Activated CD4-positive, alpha-beta T cell treated with anti-CD3 and anti-CD28 coated beads, Interleukin-2, amount 10 ng/mL, durations not matched to agents 24 days and 14 days (primary cell): Measurements from ENCODE around the gene RARRES2. TPM values are rescaled to one million over a fixed set of nuclear protein-coding genes. Genes with fewer than 3 reads are reported as not detected.
A peak's percentile ranks its signal among the peaks of the same experiment; 100 is the strongest.

ENCODE experiments used
- DNase-seq: peaks from one replicate; pipeline ENCODE4 v3.0.0; 2022
- H3K27ac Mint-ChIP-seq: one replicate; pipeline ENCODE4 v1.8.0; 2022; ENCODE audit warnings: mild to moderate bottlenecking, mixed read lengths
- H3K27me3 Mint-ChIP-seq: one replicate; pipeline ENCODE4 v1.8.0; 2022; ENCODE audit warnings: mixed read lengths
- H3K36me3 Mint-ChIP-seq: one replicate; pipeline ENCODE4 v1.8.0; 2022; ENCODE audit warnings: low read depth, mild to moderate bottlenecking, mixed read lengths
- H3K4me1 Mint-ChIP-seq: one replicate; pipeline ENCODE4 v1.8.0; 2021; ENCODE audit warnings: mixed read lengths
- H3K4me3 Mint-ChIP-seq: one replicate; pipeline ENCODE4 v1.8.0; 2022; ENCODE audit warnings: mild to moderate bottlenecking, moderate library complexity, mixed read lengths
- H3K9me3 Mint-ChIP-seq: one replicate; pipeline ENCODE4 v1.8.0; 2021; ENCODE audit warnings: mixed read lengths
- intact Hi-C: fragments of 100-400 bp; cut with micrococcal nuclease; formaldehyde crosslinking; loops from one replicate; pipeline ENCODE4 v1.15.1; 2023
- total RNA-seq: library from RNA; stranded (reverse); gene quantifications from 2 replicates; pipeline ENCODE4 v1.2.3, GENCODE V29; 2022

The RARRES2 gene
- total RNA-seq, 1 donor from 2014 or later: not detected

GRCh38 chr7:150372271-150373048 is 31.0 kb upstream of the RARRES2 start:
- intact Hi-C loops: loop anchor here (10.0 kb wide), 1 partner anchor 712 kb away; the partner anchor contains the start of genes AGAP3, FASTK and TMUB1
- H3K27ac Mint-ChIP-seq: no peak overlapping the region
- H3K9me3 Mint-ChIP-seq: no peaks in the 10 kb centered on the region
- peaks cover 30% of the 10 kb centered on the region for H3K36me3 Mint-ChIP-seq
- no peak overlapping the region for H3K4me3 Mint-ChIP-seq
- peaks cover 50% of the 10 kb centered on the region for H3K4me1 Mint-ChIP-seq
- H3K27me3 Mint-ChIP-seq: no peaks in the 10 kb centered on the region
- no peak for DNase-seq

GRCh38 chr7:150371996-150372270 is 30.5 kb upstream of the RARRES2 start:
- peaks cover 30% of the 10 kb centered on the region for H3K36me3 Mint-ChIP-seq
- no peaks in the 10 kb centered on the region for H3K9me3 Mint-ChIP-seq
- intact Hi-C loops: loop anchor here (10.0 kb wide), 1 partner anchor 713 kb away; the partner anchor contains the start of genes AGAP3, FASTK and TMUB1
- no peak for DNase-seq
- no peak overlapping the region for H3K4me3 Mint-ChIP-seq
- H3K27ac Mint-ChIP-seq: no peak overlapping the region
- no peaks in the 10 kb centered on the region for H3K27me3 Mint-ChIP-seq
- peaks cover 47% of the 10 kb centered on the region for H3K4me1 Mint-ChIP-seq

- Mint-ChIP-seq H3K4me1 (peaks cover 43% of the 10 kb centered on the region), H3K4me3 (no peak overlapping the region), H3K9me3 (no peaks in the 10 kb centered on the region), H3K36me3 (peaks cover 30% of the 10 kb centered on the region), H3K27me3 (no peaks in the 10 kb centered on the region), H3K27ac (no peak overlapping the region)
- intact Hi-C loops: loop anchor here (10.0 kb wide), 1 partner anchor 713 kb away; the partner anchor contains the start of genes AGAP3, FASTK and TMUB1
- no peak for DNase-seq
Measured at GRCh38 chr7:150371131-150371995, 29.9 kb upstream of the RARRES2 start.

GRCh38 chr7:150370612-150371071 is 29.2 kb upstream of the RARRES2 start:
- Mint-ChIP-seq H3K9me3 (no peaks in the 10 kb centered on the region), H3K27ac (peak overlapping the region; percentile 37), H3K27me3 (no peaks in the 10 kb centered on the region), H3K36me3 (peaks cover 30% of the 10 kb centered on the region), H3K4me1 (peaks cover 40% of the 10 kb centered on the region), H3K4me3 (peak overlapping the region; percentile 98)
- DNase-seq: no peak
- intact Hi-C loops: loop anchor here (10.0 kb wide), 1 partner anchor 714 kb away; the partner anchor contains the start of genes AGAP3, FASTK and TMUB1

GRCh38 chr7:150369748-150370501 is 28.5 kb upstream of the RARRES2 start:
- no peaks in the 10 kb centered on the region for H3K27me3 Mint-ChIP-seq
- peaks cover 37% of the 10 kb centered on the region for H3K4me1 Mint-ChIP-seq
- DNase-seq: no peak
- H3K27ac Mint-ChIP-seq: peak overlapping the region; percentile 97
- intact Hi-C loops: loop anchor here (1.0 to 10.0 kb wide), 3 partner anchors 8 to 715 kb away; partner anchors contain the start of genes AGAP3, ATP6V0E2, FASTK and TMUB1
- H3K9me3 Mint-ChIP-seq: no peaks in the 10 kb centered on the region
- peak overlapping the region; percentile 98 for H3K4me3 Mint-ChIP-seq
- peaks cover 29% of the 10 kb centered on the region for H3K36me3 Mint-ChIP-seq

GRCh38 chr7:150368884-150369747 is 27.7 kb upstream of the RARRES2 start:
- Mint-ChIP-seq H3K27me3 (no peaks in the 10 kb centered on the region), H3K27ac (peak overlapping the region; percentile 97), H3K9me3 (no peaks in the 10 kb centered on the region), H3K36me3 (peaks cover 23% of the 10 kb centered on the region), H3K4me3 (peak overlapping the region; percentile 98), H3K4me1 (peaks cover 38% of the 10 kb centered on the region)
- peak; percentile 84 for DNase-seq
- intact Hi-C loops: loop anchor here (1.0 to 5.0 kb wide), 5 partner anchors 9 to 497 kb away; partner anchors contain the start of genes ACTR3C, ATP6V0E2 and LRRC61

GRCh38 chr7:150368096-150368883 is 26.9 kb upstream of the RARRES2 start, which contains the start of gene REPIN1:
Gene REPIN1, plus strand, starts transcription at chr7:150368822. Its CDS starts 890 bp downstream, at chr7:150369712.
- peak; percentile 94 for DNase-seq
- Mint-ChIP-seq H3K36me3 (peaks cover 16% of the 10 kb centered on the region), H3K4me3 (peak within 1 kb of the TSS; percentile 98), H3K9me3 (no peaks in the 10 kb centered on the region), H3K27me3 (no peaks in the 10 kb centered on the region), H3K27ac (peak within 1 kb of the TSS; percentile 97), H3K4me1 (peaks cover 40% of the 10 kb centered on the region)
- intact Hi-C loops: loop anchor here (1.0 to 5.0 kb wide), 4 partner anchors 11 to 496 kb away; partner anchors contain the start of genes ACTR3C, ATP6V0E2 and LRRC61

- H3K4me1 Mint-ChIP-seq: peaks cover 38% of the 10 kb centered on the region
- peak overlapping the region; percentile 94 for H3K27ac Mint-ChIP-seq
- no peaks in the 10 kb centered on the region for H3K27me3 Mint-ChIP-seq
- no peaks in the 10 kb centered on the region for H3K9me3 Mint-ChIP-seq
- H3K4me3 Mint-ChIP-seq: peak overlapping the region; percentile 98
- peaks cover 12% of the 10 kb centered on the region for H3K36me3 Mint-ChIP-seq
- intact Hi-C loops: loop anchor here (1.0 to 5.0 kb wide), 4 partner anchors 10 to 495 kb away; partner anchors contain the start of genes ACTR3C, ATP6V0E2 and LRRC61
- no peak for DNase-seq
Measured at GRCh38 chr7:150367677-150368095, 26.3 kb upstream of the RARRES2 start.

- intact Hi-C loops: loop anchor here (5.0 kb wide), 1 partner anchor 494 kb away; the partner anchor contains the start of gene ATP6V0E2
- H3K4me1 Mint-ChIP-seq: peaks cover 37% of the 10 kb centered on the region
- H3K36me3 Mint-ChIP-seq: peaks cover 6% of the 10 kb centered on the region
- no peaks in the 10 kb centered on the region for H3K9me3 Mint-ChIP-seq
- no peak for DNase-seq
- H3K27ac Mint-ChIP-seq: peak overlapping the region; percentile 8
- H3K4me3 Mint-ChIP-seq: no peak overlapping the region
- H3K27me3 Mint-ChIP-seq: no peaks in the 10 kb centered on the region
Measured at GRCh38 chr7:150365673-150366398, 24.4 kb upstream of the RARRES2 start.

GRCh38 chr7:150365194-150365593 is 23.8 kb upstream of the RARRES2 start:
- no peaks in the 10 kb centered on the region for H3K27me3 Mint-ChIP-seq
- peaks cover under 1% of the 10 kb centered on the region for H3K9me3 Mint-ChIP-seq
- DNase-seq: no peak
- H3K36me3 Mint-ChIP-seq: peaks cover 3% of the 10 kb centered on the region
- no peak overlapping the region for H3K4me3 Mint-ChIP-seq
- peaks cover 32% of the 10 kb centered on the region for H3K4me1 Mint-ChIP-seq
- intact Hi-C loops: loop anchor here (5.0 kb wide), 1 partner anchor 493 kb away; the partner anchor contains the start of gene ATP6V0E2
- no peak overlapping the region for H3K27ac Mint-ChIP-seq

GRCh38 chr7:150363872-150364271 is 22.4 kb upstream of the RARRES2 start:
- H3K27ac Mint-ChIP-seq: peak overlapping the region; percentile 22
- no peak overlapping the region for H3K4me3 Mint-ChIP-seq
- intact Hi-C loops: no loop called here
- H3K4me1 Mint-ChIP-seq: peaks cover 35% of the 10 kb centered on the region
- no peak for DNase-seq
- no peaks in the 10 kb centered on the region for H3K36me3 Mint-ChIP-seq
- peaks cover 4% of the 10 kb centered on the region for H3K9me3 Mint-ChIP-seq
- no peaks in the 10 kb centered on the region for H3K27me3 Mint-ChIP-seq
